Sigmoid colon (tissue), 4 donors: ENCODE results near the gene PUDP.

Source experiments
- EP300 ChIP-seq, 4 donors: sonication (generic); formaldehyde crosslinking; IDR thresholded peaks; one replicate each; pipeline ENCODE4 v1.6.1; 2017; ENCODE audit warnings: antibody characterized with exemption in 4 of 4
- POLR2A ChIP-seq, 2 donors: fragments of 450-650 bp; IDR thresholded peaks; one replicate each; pipeline ENCODE4 v1.6.1; 2016; ENCODE audit warnings: antibody characterized with exemption in 2 of 2, mild to moderate bottlenecking in 2 of 2, moderate library complexity in 2 of 2
- TF ChIP-seq, protein P1 (sequence below), 4 experiments: fragments of 450-650 bp in 3 of 4; fragments of 200-600 bp in 1 of 4; IDR thresholded peaks; one replicate each; pipeline ENCODE4 v1.5.1; 2016 to 2019; ENCODE audit warnings: antibody characterized with exemption in 4 of 4, mild to moderate bottlenecking in 3 of 4, moderate library complexity in 2 of 4

DNA sequence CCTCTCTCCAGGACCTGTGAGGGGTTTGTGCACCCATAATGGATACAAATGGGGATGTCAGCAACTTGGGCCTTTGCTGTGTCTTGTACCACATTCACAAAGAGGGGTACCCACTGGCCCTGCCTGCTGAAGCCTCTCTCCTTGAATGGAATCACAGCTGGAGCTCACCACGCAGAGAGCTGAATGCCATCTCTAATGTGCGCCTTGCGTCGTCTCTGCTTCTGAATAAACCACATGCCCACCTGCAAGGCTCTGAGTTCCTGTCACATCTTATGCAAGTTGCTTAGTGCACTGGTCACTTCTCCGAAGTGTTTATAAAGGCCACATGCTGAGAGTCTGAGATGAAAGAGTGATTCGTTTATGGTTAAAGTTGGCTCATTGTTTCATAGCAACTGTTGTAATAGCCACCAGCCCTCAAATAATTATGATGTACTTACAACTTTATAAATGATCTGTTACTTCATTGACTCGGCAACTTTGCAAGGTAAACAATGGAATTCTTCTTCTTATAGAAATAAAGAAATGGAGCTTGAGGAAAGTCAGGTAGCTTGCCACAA, 6.2 kb upstream of the PUDP start:
- TF ChIP-seq EP300 (IDR thresholded peaks at IDR 0.05) (no peak), POLR2A (IDR thresholded peaks at IDR 0.05) (no peak)
- TF ChIP-seq, protein P1, sequence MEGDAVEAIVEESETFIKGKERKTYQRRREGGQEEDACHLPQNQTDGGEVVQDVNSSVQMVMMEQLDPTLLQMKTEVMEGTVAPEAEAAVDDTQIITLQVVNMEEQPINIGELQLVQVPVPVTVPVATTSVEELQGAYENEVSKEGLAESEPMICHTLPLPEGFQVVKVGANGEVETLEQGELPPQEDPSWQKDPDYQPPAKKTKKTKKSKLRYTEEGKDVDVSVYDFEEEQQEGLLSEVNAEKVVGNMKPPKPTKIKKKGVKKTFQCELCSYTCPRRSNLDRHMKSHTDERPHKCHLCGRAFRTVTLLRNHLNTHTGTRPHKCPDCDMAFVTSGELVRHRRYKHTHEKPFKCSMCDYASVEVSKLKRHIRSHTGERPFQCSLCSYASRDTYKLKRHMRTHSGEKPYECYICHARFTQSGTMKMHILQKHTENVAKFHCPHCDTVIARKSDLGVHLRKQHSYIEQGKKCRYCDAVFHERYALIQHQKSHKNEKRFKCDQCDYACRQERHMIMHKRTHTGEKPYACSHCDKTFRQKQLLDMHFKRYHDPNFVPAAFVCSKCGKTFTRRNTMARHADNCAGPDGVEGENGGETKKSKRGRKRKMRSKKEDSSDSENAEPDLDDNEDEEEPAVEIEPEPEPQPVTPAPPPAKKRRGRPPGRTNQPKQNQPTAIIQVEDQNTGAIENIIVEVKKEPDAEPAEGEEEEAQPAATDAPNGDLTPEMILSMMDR (IDR thresholded peaks at IDR 0.05): no peak
